Measurements from ENCODE around the gene POLD3.
"Not testable (repeated sequence)": the region's sequence is repeated elsewhere in the genome, so short reads cannot be mapped to it uniquely, and the experiment has no call there.

POLD3 gene

DNA sequence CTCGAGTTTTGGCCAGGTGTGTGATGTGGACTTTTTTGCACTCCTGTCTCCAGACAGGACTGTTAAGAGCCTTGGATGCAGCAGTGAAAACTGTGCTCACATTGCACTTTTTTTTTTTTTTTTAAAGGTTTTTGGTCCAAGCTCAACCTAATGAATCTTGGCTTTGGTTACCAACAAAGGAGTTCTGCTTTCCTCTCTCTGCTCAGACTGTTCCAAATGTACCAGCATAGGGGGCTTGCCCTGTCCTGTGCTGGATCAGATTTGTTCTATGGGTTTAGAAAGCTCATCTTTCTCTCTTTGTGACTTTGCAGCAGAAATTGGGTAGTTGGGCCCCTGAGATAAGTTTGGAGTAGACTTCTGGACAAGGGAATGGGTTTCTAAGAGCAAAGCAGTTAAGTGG lies 45.3 kb downstream of the POLD3 start:
- no peak for DNase-seq (ENCODE audit: low spot score)

- DNase-seq (ENCODE audit: low spot score) = no peak
These were observed 46.5 kb downstream of the POLD3 start for GRCh38 chr11:74638869-74639268.

- no peak for DNase-seq (ENCODE audit: low spot score)
These were observed 47.2 kb downstream of the POLD3 start for GRCh38 chr11:74639533-74639932.

DNA sequence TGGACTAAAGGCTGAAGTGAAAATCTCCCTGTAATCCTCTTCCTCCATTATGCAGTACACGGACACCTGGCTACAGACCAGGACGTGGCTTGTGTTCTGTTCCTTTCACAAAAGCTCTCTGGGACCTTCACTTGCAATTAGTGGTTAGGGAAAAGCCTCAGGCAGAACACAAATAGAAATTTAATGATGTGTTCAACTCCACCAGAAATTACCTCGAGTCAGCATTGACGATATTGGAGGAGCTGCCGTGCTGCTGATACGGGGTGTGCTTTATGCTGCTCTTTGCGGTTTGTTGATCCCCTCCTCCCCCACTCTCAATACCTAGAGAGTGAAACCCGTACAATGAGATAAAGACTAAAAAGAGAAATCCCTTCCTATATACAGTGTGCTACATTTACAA lies 48.9 kb downstream of the POLD3 start:
- DNase-seq (ENCODE audit: low spot score) = no peak

DNA sequence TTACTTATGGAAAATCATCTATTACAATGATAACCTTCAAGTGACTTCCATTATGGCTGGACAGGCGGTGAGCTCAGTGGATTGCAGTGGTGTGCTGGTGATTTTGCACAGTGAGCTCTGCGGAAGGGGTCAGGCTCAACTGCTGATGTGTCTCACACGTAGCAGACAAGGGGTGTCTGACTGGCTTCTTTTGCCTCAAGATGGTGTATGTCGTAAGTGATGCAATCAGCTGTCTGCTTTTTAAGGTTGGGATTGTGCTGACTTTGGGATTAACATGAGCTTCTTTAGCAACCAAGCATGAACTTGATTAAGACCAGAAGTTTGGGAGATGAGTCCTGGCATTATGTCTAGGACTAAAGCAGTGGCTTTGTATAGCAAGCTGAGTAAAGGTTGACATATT lies 49.5 kb downstream of the POLD3 start:
- DNase-seq (ENCODE audit: low spot score) = no peak

- no peak for DNase-seq (ENCODE audit: low spot score)
These were observed 50.5 kb downstream of the POLD3 start for GRCh38 chr11:74642912-74643311.

DNA sequence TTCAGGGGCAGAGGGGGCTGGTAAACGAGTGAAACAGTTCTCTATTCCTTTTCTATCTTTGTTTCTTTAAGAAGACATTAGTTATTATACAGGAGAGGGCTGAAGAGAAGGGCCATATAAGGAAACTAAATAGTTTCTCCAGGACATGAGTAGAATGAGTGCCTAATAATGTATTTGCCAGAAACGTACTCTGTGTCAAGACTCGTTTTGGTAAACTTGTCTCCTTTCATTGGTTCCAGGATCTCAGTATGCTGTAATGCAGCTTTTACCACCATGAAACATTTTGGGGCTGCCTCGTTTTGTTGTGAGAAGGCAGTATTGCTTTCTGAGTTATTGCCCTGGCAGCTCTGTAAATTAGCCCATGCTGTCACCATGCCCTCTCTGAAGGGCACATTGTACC lies 51.7 kb downstream of the POLD3 start:
- DNase-seq (ENCODE audit: low spot score) = no peak

- DNase-seq (ENCODE audit: low spot score) = no peak
These were observed 53.8 kb downstream of the POLD3 start for GRCh38 chr11:74646215-74646614.

- no peak for DNase-seq (ENCODE audit: low spot score)
These were observed 54.6 kb downstream of the POLD3 start for GRCh38 chr11:74646954-74647353.

DNA sequence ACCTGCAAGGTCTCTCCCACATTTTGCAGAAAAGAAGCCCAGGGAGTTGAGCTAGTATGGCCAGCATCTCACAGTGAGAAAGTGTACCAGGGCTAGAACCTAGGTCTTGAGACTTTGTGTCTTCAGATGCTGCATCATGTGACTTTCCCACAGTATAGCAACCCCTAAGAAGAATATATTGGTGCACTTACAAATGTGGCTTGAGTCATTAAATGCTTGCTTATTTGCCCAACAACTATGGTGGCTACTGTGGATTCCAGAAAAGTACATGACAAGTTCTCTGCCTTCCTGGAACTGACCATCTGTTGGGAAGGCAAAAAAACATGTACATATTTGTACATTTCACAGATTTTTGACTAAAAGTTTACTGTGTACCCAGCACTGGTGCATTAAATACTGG lies 55.0 kb downstream of the POLD3 start:
- DNase-seq (ENCODE audit: low spot score) = no peak

DNA sequence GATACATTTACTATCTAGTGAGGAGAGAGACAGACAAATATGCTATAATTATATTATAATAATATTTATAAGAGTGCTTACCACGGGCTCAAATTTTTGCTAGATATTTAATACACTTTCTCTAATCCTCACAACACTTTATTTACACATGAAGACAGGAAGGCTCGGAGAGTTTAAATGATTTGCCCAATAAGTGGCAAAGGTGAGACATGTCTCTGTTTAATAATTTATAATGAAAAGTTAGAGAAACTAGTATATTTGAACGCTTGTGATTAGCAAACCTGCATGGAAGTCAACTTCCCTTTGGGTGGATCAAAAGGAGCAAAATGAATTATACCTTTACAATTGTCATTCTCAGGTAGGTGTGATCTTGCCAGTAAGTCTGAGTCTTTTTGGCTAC lies 55.4 kb downstream of the POLD3 start:
- DNase-seq (ENCODE audit: low spot score) = no peak

GRCh38 chr11:74648894-74649293 lies 56.5 kb downstream of the POLD3 start:
- DNase-seq (ENCODE audit: low spot score) = no peak

GRCh38 chr11:74650498-74650897 lies 58.1 kb downstream of the POLD3 start:
- DNase-seq (ENCODE audit: low spot score) = no peak

DNA sequence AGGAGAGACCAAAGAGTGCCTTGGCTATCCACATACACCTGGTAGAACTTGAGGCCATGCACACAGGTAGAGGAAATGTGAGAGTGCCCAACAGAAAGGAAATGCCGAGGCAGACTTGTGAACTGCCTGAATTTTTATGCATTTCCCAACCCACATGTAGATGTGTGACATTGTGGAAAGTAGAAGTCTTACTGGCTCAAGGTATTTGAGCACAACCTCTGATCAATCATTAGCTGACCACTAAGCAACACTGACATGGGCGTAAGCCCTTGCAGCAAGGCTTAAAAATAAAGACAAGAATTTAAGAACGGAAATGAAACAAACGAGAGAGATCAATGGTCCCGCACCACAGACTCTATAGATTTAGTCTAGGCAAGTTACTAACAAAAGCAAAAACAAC lies 62.6 kb downstream of the POLD3 start:
- DNase-seq (ENCODE audit: low spot score) = no peak

DNA sequence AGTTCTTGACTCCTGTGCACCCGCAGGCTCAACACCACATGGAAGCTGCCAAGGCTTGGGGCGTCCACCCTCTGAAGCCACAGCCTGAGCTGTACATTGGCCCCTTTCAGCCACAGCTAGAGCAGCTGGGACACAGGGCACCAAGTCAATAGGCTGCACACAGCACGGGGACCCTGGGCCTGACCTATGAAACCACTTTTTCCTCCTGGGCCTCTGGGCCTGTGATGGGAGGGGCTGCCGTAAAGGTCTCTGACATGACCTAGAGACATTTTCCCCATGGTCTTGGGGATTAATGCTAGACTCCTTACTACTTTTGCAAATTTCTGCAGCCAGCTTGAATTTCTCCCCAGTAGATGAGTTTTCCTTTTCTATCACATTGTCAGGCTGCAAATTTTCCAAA lies 66.7 kb downstream of the POLD3 start:
- not testable (repeated sequence) for DNase-seq (ENCODE audit: low spot score)

- DNase-seq (ENCODE audit: low spot score) = no peak
These were observed 70.2 kb downstream of the POLD3 start for GRCh38 chr11:74662487-74663103.

GRCh38 chr11:74663315-74663714 lies 70.9 kb downstream of the POLD3 start:
- no peak for DNase-seq (ENCODE audit: low spot score)

GRCh38 chr11:74669211-74670160 lies 77.1 kb downstream of the POLD3 start:
- no peak for DNase-seq (ENCODE audit: low spot score)

DNA sequence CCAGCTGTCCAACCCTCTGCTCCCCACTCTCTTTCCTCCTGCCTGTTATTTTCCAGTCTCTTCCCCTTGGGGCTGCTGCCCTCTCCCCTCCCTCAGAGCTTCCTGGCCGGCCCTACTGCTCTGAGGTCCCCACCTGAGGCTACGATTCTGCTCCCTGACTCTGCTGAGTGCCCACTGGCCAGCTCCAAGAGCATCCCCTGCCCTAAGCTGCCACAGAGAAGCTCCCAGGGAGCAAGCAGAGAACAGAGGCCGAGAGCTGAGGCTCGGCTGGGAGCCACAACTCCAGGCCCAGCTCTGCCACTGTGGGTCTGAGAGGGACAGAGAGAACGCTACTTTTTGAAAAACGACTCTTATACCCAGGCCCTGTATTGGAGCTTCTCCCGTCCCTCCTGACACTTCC lies 77.8 kb downstream of the POLD3 start:
- no peak for DNase-seq (ENCODE audit: low spot score)

DNA sequence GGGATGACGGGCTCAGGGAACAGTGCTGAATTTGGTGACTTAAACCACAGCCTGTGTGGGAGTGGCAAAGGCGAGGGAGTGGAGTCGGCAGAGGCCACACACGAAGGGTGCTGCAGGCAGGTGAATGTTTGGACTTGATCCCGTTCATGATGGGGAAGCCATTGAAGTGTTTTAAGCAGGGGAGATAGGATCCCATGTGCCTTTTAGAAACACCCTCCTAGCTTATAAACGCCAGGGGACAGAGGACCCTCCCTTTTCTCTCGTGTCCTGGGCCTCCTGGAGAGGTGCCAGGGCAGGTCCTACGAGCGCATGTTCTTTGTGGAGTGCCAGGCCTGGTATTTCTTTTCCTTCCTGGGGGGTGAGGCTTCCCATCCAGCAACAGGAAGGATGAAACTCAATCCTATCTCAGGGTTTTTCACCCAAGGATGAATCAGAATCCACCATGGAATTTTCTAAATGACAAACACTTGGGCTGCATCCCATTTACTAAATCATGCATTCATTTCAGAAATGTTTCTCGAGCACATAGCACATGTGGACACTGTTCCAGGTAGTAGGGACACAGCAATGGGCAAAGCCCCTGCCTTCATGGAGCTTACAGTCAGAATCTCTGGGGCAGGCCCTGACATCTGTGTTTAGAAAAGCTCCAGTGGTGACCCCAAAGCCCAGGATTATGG lies 79.3 kb downstream of the POLD3 start:
- DNase-seq (ENCODE audit: low spot score) = no peak

DNA sequence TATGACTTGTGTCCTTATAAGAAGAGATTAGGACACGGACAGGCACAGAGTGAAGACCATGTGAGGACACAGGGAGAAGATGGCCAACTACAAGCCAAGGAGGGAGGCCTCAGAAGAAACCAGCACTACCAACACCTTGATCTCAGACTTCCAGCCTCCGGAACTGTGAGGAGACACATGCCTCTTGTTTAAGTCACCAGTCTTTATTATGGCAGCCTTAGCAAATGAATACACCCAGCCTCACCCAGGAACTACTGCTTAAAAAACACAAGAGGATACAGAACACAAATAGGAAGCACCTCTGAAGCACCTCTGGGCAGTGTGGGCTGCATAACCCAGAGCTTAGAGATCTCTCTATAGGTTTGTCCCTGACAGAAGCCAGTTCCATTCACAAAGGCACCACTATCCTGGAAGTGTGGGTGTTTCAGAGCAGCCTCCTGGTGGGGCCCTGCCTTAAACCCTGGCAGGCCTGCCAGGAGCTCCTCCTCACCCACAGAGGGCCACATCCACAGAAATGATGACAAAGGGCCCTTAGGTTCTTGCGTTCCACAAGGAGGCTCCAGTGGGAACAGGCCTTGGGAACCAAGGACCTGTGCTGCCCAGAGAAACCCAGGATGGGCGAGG lies 80.1 kb downstream of the POLD3 start:
- no peak for DNase-seq (ENCODE audit: low spot score)

DNA sequence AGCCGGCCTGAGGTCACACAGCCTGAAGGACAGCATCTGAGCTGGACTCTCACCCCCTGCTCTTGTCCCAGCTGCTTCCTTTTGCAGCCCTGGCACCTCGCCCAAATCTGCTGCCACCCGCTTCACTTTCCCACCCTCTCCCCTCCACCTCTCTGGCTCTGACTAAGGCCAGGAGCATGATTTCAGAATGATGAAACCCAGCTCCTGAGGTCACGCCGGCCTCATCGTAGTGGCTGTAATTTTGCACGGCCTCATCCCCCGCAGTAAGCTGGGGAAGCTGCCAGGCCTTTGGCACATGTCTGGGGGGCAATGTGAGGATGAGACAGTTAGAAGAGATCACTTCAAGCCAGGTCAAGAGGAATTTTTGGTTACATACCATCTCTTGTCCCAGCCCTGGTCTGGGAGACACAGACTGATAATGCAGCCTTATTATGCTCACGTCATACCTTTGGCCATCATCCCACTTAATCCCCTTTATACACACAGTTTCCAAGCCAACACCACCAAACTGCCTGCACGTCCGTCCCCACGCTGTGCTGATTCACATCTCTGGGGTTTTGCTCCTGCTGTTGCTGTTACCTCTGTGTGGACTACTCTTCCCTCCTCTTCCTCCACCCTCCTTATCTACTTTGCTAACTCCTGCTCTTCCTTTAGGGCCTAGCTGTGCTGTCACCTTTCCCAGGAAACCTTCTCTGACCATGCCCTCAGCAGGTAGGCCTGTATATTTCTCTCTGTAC lies 80.7 kb downstream of the POLD3 start:
- no peak for DNase-seq (ENCODE audit: low spot score)
